ENCODE measurements around the gene PSMG2.

- no peak for TF ChIP-seq EZH2phosphoT487 (IDR thresholded peaks at IDR 0.05; ENCODE audit: borderline replicate concordance, low read depth)
- peak; percentile 97 for TF ChIP-seq CHD2 (IDR thresholded peaks at IDR 0.05; ENCODE audit: low read length, partially characterized antibody)
- TF ChIP-seq REST (IDR thresholded peaks at IDR 0.05; ENCODE audit: low read depth, low read length), result no peak
- TF ChIP-seq IRF3 (IDR thresholded peaks at IDR 0.05; ENCODE audit: low read depth, low read length), result no peak
- 0 out of 2 replicates have a peak, but pooled peaks have one; percentile 10 for TF ChIP-seq MAX (IDR thresholded peaks at IDR 0.05; ENCODE audit: low read depth)
- no peak; the same call in 1 of the 2 replicates for TF ChIP-seq TCF12 (IDR thresholded peaks at IDR 0.05)
- TF ChIP-seq RCOR1 (IDR thresholded peaks at IDR 0.05; ENCODE audit: low read length), result no peak
- TF ChIP-seq CTCF (IDR thresholded peaks at IDR 0.05), result no peak
- no peak for TF ChIP-seq RFX5 (IDR thresholded peaks at IDR 0.05; ENCODE audit: low read length)
- no peak for TF ChIP-seq JUND (IDR thresholded peaks at IDR 0.05)
Observed at GRCh38 chr18:12702221-12703095, at the start of gene PSMG2, which contains the start of gene CEP76.
